Upper lobe of right lung (tissue), 1 donor: ENCODE measurements around the gene SH3GL1. TPM values are rescaled to one million over a fixed set of nuclear protein-coding genes. Genes with fewer than 3 reads are reported as not detected.

Experiments used
- ATAC-seq: fragments of 200-7000 bp; cut with Tn5 transposase; one replicate; pipeline ENCODE4 v1.9.1; 2020; ENCODE audit warnings: mild to moderate bottlenecking, moderate library complexity
- DNase-seq: peaks from one replicate; pipeline ENCODE4 v3.0.0-alpha.2; 2020
- H3K27ac ChIP-seq: fragments of 200-600 bp; one replicate; pipeline ENCODE4 v1.8.0; 2022
- H3K27me3 ChIP-seq: fragments of 200-600 bp; one replicate; pipeline ENCODE4 v1.8.0; 2022; ENCODE audit warnings: mild to moderate bottlenecking
- H3K36me3 ChIP-seq: fragments of 200-600 bp; one replicate; pipeline ENCODE4 v1.8.0; 2022
- H3K4me1 ChIP-seq: fragments of 200-600 bp; one replicate; pipeline ENCODE4 v1.8.0; 2022
- H3K4me3 ChIP-seq: fragments of 200-600 bp; one replicate; pipeline ENCODE4 v1.8.0; 2022; ENCODE audit warnings: mild to moderate bottlenecking
- H3K9me3 ChIP-seq: fragments of 200-600 bp; one replicate; pipeline ENCODE4 v1.8.0; 2022
- intact Hi-C: fragments of 100-400 bp; cut with DNase I; formaldehyde crosslinking; loops from one replicate; pipeline ENCODE4 v1.11.0; 2022
- total RNA-seq: library from RNA; stranded (reverse); fragmentation: NEBNext Ultra II Directional; extraction: Animal tissue kit (Norgen Biotek cat#: 25700); gene quantifications from one replicate; pipeline ENCODE4 v1.2.1, GENCODE V29; 2021
- TF ChIP-seq, protein P1 (sequence below): fragments of 200-600 bp; IDR thresholded peaks from one replicate; pipeline ENCODE4 v1.8.0; 2022; ENCODE audit warnings: antibody characterized with exemption
- donor health status: DM: no; HTN: yes; CAD: no; lungs with severe emphysema.

Gene SH3GL1
- total RNA-seq, 1 donor from 2014 or later, result 47.6 TPM

- ATAC-seq, result no peak
- H3K27ac ChIP-seq, result peak overlapping the region; percentile 84
- TF ChIP-seq, protein P1, sequence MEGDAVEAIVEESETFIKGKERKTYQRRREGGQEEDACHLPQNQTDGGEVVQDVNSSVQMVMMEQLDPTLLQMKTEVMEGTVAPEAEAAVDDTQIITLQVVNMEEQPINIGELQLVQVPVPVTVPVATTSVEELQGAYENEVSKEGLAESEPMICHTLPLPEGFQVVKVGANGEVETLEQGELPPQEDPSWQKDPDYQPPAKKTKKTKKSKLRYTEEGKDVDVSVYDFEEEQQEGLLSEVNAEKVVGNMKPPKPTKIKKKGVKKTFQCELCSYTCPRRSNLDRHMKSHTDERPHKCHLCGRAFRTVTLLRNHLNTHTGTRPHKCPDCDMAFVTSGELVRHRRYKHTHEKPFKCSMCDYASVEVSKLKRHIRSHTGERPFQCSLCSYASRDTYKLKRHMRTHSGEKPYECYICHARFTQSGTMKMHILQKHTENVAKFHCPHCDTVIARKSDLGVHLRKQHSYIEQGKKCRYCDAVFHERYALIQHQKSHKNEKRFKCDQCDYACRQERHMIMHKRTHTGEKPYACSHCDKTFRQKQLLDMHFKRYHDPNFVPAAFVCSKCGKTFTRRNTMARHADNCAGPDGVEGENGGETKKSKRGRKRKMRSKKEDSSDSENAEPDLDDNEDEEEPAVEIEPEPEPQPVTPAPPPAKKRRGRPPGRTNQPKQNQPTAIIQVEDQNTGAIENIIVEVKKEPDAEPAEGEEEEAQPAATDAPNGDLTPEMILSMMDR, result no peak
- no peaks in the 10 kb centered on the region for H3K9me3 ChIP-seq
- H3K36me3 ChIP-seq, result no peaks in the 10 kb centered on the region
- H3K4me1 ChIP-seq, result peaks cover 42% of the 10 kb centered on the region
- intact Hi-C loops, result no loop called here
- H3K4me3 ChIP-seq, result peak overlapping the region; percentile 72
- no peaks in the 10 kb centered on the region for H3K27me3 ChIP-seq
- DNase-seq, result no peak
These were observed 1.4 kb upstream of the SH3GL1 start for GRCh38 chr19:4401769-4402170.

GRCh38 chr19:4399812-4400134 is 574 bp downstream of the SH3GL1 start:
- peaks cover 48% of the 10 kb centered on the region for H3K4me1 ChIP-seq
- peak overlapping the region; percentile 92 for H3K27ac ChIP-seq
- DNase-seq (no peak), ATAC-seq (peak; percentile 25)
- H3K9me3 ChIP-seq, result no peaks in the 10 kb centered on the region
- H3K27me3 ChIP-seq, result no peaks in the 10 kb centered on the region
- TF ChIP-seq, protein P1, result no peak
- intact Hi-C loops, result no loop called here
- peaks cover 14% of the 10 kb centered on the region for H3K36me3 ChIP-seq
- peak overlapping the region; percentile 97 for H3K4me3 ChIP-seq

DNA sequence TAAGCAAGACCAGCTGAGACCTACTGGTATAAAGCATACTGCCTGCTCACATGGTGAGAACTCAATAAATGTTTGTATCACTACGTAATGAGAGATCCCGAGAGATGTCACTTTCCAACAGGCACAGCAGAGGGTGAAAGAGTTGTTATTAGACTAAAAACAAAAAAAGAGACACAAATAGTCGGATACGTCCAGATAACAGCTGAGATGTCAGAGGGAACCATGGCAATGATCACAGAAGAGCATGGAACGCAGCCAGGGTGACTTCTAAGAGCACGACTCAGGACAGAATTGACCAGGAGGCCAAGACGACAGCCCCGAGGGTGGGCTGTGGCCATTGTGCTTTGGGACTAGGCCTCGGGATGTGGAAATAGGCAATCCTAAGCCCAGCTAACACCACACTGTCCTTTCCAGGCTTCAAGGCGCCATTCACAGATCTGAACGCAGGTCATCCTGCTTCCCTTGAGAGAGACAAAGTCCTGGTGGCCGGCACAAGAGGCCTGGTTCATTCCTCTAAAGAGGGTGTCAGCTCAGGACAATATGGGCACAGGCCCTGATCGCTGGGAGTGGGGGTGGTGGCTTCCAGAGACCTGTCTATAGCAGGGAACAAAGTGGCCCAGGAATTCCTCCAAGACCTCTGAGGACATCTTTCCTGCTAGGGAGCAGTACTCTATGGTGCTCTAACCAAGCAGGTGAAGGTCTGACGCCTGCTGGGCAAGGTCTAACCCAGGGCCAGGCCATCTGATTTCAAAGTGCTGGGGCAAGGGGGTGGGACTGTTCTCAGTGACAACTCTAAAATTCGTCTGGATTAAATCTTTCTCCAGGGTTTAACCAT is 3.2 kb downstream of the SH3GL1 start:
- H3K36me3 ChIP-seq, result peaks cover 18% of the 10 kb centered on the region
- H3K4me1 ChIP-seq, result peaks cover 61% of the 10 kb centered on the region
- no peaks in the 10 kb centered on the region for H3K9me3 ChIP-seq
- no peaks in the 10 kb centered on the region for H3K27me3 ChIP-seq
- ATAC-seq (no peak), DNase-seq (no peak)
- H3K4me3 ChIP-seq, result no peak overlapping the region
- intact Hi-C loops, result no loop called here
- TF ChIP-seq, protein P1, result no peak
- H3K27ac ChIP-seq, result peak overlapping the region; percentile 36

- H3K9me3 ChIP-seq, result no peaks in the 10 kb centered on the region
- H3K27me3 ChIP-seq, result no peaks in the 10 kb centered on the region
- no peak overlapping the region for H3K27ac ChIP-seq
- peaks cover 77% of the 10 kb centered on the region for H3K4me1 ChIP-seq
- ATAC-seq (no peak), DNase-seq (no peak)
- intact Hi-C loops, result no loop called here
- no peak overlapping the region for H3K4me3 ChIP-seq
- H3K36me3 ChIP-seq, result peaks cover 18% of the 10 kb centered on the region
- TF ChIP-seq, protein P1, result no peak
These were observed 6.3 kb downstream of the SH3GL1 start for GRCh38 chr19:4393947-4394590.

DNA sequence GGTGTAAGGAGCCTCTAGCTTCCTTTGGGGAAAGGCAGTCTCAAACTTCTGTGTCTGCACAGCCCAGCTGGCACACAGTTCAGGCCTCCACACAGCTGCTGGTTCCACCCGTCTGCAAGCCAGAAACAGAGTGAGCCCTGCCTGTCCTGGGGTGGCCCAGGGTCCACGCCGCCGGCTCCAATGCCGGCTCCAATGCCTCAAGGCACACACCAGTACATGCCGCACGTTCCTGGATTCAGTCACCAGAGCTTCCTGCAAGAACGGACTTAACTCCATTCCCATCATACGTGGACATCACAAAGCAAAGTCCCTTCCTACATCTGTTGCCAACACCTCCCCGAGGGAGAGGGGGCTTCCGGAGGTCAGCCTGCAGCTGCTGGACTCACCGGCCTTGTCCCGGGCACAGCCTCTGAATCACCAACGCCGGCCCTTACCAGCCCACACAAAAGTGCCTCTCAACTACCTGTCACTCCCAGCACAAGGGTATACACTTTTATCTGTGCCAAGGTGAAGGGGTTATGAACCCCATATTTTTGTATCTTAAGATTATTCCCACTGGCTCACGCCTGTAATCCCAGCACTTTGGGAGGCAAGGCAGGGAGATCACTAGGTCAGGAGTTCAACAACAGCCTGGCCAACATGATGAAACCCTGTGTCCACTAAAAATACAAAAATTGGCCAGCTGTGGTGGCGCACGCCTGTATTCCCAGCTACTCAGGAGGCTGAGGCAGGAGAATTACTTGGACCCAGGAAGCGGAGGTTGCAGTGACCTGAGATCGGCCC is 8.5 kb downstream of the SH3GL1 start:
- intact Hi-C loops, result no loop called here
- Histone ChIP-seq H3K9me3 (no peaks in the 10 kb centered on the region), H3K4me1 (peaks cover 66% of the 10 kb centered on the region), H3K4me3 (no peak overlapping the region), H3K36me3 (peaks cover 23% of the 10 kb centered on the region), H3K27me3 (no peaks in the 10 kb centered on the region), H3K27ac (peak overlapping the region; percentile 80)
- peak; percentile 27 for ATAC-seq
- DNase-seq, result no peak
- TF ChIP-seq, protein P1, result no peak
